VCaP (cell line): ENCODE measurements around the gene PPFIA2.
A peak's percentile ranks its signal among the peaks of the same experiment; 100 is the strongest.

Source experiments
- H3K27ac ChIP-seq: fragments of 450-650 bp; 2 replicates; pipeline ENCODE4 v1.5.1; 2017
- TF ChIP-seq, protein P1 (sequence below): fragments of 450-650 bp; conservative IDR thresholded peaks from 2 replicates; pipeline ENCODE4 v1.5.1; 2017; ENCODE audit warnings: mild to moderate bottlenecking, moderate library complexity

The PPFIA2 gene

DNA sequence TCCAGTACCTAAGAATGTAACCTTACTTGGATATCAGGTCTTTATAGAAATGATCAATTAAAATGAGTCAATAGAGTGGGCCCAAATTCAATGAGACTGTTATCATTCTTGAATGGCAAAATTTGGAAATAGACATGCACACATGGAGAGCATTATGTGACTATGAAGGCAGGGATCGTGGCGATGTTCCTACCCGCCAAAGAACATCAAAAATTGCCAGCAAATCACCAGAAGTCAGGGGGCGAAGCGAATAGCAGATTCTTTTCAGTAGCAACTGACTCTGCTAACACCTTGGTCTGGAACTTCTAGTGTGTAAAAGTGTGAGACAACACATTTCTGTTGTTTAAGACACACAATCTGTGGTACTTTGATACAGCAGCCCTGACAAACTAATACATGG, 488.8 kb downstream of the PPFIA2 start:
- no peak overlapping the region for H3K27ac ChIP-seq
- TF ChIP-seq, protein P1, sequence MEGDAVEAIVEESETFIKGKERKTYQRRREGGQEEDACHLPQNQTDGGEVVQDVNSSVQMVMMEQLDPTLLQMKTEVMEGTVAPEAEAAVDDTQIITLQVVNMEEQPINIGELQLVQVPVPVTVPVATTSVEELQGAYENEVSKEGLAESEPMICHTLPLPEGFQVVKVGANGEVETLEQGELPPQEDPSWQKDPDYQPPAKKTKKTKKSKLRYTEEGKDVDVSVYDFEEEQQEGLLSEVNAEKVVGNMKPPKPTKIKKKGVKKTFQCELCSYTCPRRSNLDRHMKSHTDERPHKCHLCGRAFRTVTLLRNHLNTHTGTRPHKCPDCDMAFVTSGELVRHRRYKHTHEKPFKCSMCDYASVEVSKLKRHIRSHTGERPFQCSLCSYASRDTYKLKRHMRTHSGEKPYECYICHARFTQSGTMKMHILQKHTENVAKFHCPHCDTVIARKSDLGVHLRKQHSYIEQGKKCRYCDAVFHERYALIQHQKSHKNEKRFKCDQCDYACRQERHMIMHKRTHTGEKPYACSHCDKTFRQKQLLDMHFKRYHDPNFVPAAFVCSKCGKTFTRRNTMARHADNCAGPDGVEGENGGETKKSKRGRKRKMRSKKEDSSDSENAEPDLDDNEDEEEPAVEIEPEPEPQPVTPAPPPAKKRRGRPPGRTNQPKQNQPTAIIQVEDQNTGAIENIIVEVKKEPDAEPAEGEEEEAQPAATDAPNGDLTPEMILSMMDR = no peak

DNA sequence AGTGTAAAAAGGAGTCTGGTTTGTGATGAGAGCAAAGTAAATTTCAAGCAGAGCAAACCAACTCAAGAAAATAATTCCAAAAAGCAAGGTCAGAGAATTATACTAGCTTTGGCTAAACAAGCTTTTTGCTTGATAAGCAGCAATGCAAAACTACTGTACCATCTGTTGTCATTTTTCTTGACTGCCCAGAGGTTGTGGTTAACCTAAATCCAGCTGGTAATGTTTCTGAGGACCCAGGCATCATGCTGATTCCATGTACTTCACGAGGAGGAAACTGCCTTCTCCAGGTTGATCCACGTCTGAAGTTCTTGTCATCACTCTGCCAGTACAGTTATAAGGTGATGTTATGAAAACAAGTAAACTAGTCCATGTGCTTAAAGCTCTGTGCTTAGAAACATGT, 496.1 kb downstream of the PPFIA2 start:
- TF ChIP-seq, protein P1 = no peak
- no peak overlapping the region for H3K27ac ChIP-seq

DNA sequence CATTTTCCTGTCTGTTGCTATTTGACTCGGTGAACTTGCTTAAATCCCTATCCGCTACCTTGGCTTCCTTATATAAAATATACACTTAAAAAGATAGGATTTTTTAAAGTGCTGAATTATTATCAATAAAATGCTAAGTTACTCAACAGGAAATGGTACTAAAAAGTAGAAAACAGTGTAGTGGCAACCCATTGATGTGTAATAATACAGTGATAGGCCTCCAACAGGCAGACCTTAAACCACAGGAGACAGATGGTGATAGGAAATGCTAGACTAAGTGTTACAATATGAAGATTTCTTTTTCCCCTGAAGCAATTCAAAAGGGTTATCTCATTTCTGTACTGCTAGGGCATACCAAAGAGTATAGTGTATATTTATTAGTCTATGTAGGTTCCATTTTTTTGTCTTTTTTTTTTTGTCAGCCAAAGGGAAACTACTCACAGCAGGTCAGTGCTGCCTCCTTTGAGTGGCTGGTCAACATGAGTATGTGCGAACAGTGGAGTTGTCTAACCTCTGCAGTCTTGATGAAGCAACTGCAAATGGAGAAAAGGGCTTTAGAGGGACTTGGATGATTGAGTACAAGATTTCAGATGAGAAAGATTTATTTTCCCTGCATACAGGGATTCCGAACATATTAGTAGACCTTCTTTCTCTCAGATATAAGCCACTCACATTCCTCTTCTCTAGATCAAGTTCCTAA, 497.5 kb downstream of the PPFIA2 start:
- TF ChIP-seq, protein P1 = no peak
- H3K27ac ChIP-seq = no peak overlapping the region

DNA sequence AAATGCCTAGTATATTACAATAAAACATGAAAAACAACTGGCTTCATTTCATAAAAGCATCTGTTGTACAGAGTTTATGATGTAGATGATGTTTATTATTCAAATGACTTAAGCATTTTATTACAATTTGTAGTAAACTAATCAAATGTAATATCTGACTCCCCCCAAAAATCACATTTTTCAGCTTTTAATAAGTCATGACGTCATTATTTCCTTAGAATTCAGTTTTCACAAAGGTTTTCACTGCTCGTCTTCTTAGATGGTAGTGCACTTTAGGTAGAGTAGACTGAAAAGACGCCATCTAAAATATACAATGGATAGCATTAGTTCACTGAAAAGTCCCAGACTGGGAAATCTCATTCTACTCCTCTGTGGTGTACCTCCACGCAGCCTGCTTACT, 499.8 kb downstream of the PPFIA2 start:
- peak overlapping the region; percentile 27; the same call in 1 of the 2 replicates for H3K27ac ChIP-seq
- TF ChIP-seq, protein P1 = no peak

DNA sequence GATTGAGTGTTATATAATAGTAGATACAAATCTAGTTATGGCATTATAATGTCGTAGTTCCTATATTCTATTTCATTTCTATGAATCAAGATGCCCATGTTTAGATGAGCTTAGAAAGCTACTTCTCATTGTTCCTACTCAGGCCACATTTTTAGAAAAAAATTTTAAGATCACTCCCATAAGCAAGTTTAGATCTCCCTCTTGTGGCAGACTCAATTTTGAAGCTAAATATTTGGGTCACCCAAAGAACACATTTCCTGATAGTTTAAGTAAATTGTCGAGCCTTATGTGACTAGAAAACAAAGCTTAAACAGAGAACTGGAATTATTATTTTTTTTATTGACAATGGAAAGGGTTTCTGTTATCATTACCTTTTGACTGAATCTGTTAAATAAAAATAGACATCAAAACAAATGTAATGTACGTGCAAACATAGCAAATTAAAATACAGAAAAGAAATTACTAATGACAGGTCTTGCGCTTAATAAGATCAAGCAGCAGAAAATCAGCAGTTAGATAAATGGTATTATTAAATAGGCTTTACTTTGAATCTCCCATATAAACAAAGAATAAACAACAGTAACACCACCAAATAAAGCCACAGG, 501.1 kb downstream of the PPFIA2 start:
- H3K27ac ChIP-seq = peak overlapping the region; percentile 27
- TF ChIP-seq, protein P1 = peak; percentile 78

DNA sequence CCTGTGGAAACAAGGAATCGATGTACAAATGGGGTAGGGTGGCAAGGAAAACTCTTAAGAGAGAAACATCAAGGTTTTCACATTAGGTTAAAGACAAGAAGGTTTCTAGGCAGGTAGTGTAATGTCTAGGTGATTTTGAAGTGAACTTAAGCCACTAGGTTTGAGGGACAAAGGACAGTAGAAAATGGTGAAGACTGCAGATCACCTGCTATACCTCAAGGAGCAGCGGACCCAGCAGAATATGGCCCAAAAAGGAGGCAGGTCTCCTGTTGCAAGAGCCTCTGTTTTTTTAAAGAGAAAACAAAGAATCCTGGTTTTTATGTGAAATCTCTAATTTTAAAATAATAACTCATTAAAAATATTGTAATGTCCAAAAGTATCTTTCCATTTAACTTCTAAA, 503.2 kb downstream of the PPFIA2 start:
- TF ChIP-seq, protein P1 = no peak
- H3K27ac ChIP-seq = no peak overlapping the region

DNA sequence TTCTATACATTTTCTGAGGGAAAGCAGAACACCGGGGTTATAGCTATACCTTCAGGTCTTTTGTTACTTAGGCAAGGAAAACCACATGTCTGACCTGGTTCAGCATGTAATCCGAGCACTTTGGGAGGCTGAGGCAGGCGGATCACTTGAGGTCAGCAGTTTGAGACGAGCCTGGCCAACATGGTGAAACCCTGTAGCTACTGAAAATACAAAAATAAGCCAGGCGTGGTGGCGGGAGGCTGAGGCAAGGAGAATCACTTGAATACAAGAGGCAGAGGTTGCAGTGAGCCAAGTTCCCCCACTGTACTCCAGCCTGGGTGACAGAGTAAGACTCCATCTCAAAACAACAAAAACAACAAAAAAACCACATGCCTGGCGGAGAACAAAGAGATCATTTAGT, 503.7 kb downstream of the PPFIA2 start:
- no peak overlapping the region for H3K27ac ChIP-seq

More for the DNA sequence above, 503.7 kb downstream of the PPFIA2 start:
- TF ChIP-seq, protein P1 = no peak
